ENCODE results near the gene TMEM11. TPM values are rescaled to one million over a fixed set of nuclear protein-coding genes. Genes with fewer than 3 reads are reported as not detected.
A peak's percentile ranks its signal among the peaks of the same experiment; 100 is the strongest.

TMEM11 gene
- total RNA-seq, 1 experiment from 2014 or later = 39.1 TPM

DNA sequence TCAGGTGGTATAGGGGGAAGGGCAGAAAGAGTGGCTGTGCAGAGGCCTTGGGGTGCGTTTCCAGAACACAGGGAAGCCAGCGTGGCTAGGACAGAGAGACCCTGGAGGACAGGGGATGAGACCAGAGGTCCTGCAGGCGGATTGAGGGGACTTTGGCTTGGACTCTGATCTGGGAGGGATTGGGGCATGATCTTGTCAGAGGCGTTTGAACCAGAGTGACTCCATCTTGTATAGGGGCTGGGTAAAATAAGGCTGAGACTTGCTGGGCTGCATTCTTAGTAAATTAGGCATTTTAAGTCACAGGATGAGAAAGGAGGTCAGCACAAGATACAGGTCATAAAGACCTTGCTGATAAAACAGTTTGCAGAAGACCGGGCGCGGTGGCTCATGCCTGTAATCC, 44.6 kb upstream of the TMEM11 start:
- H3K27me3 Mint-ChIP-seq (ENCODE audit: insufficient read depth, unreplicated experiment) = no peaks in the 10 kb centered on the region
- Histone ChIP-seq H3K4me1 (peaks cover 12% of the 10 kb centered on the region), H3K4me3 (ENCODE audit: low read depth, low read length) (no peak overlapping the region), H3K9me3 (no peaks in the 10 kb centered on the region), H3K36me3 (ENCODE audit: control insufficient read depth, insufficient read depth, low read length) (no peaks in the 10 kb centered on the region), H3K27me3 (replicated peaks; ENCODE audit: control insufficient read depth, insufficient read depth, low read length) (no peaks in the 10 kb centered on the region)
- no peak overlapping the region for H3K27ac Mint-ChIP-seq (ENCODE audit: unreplicated experiment)
- H3K9me3 Mint-ChIP-seq (ENCODE audit: unreplicated experiment) = no peaks in the 10 kb centered on the region
- intact Hi-C loops (cut with micrococcal nuclease; ENCODE audit: unreplicated experiment) = no loop called here
- peaks cover 16% of the 10 kb centered on the region for H3K4me1 Mint-ChIP-seq (ENCODE audit: low read depth, unreplicated experiment)
- TF ChIP-seq, protein P1, sequence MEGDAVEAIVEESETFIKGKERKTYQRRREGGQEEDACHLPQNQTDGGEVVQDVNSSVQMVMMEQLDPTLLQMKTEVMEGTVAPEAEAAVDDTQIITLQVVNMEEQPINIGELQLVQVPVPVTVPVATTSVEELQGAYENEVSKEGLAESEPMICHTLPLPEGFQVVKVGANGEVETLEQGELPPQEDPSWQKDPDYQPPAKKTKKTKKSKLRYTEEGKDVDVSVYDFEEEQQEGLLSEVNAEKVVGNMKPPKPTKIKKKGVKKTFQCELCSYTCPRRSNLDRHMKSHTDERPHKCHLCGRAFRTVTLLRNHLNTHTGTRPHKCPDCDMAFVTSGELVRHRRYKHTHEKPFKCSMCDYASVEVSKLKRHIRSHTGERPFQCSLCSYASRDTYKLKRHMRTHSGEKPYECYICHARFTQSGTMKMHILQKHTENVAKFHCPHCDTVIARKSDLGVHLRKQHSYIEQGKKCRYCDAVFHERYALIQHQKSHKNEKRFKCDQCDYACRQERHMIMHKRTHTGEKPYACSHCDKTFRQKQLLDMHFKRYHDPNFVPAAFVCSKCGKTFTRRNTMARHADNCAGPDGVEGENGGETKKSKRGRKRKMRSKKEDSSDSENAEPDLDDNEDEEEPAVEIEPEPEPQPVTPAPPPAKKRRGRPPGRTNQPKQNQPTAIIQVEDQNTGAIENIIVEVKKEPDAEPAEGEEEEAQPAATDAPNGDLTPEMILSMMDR (IDR thresholded peaks at IDR 0.05; ENCODE audit: insufficient read depth in 1 of 2, low read depth in 1 of 2, low read length in 1 of 2, severe bottlenecking in 1 of 2, unreplicated experiment in 1 of 2) = no peak
- peaks cover 4% of the 10 kb centered on the region for H3K36me3 Mint-ChIP-seq (ENCODE audit: insufficient read depth, unreplicated experiment)
- H3K4me3 Mint-ChIP-seq (ENCODE audit: unreplicated experiment) = no peak overlapping the region
- ChIA-PET CTCF (no interaction called here), POLR2A (no interaction called here)
- DNase-seq = peak; percentile 44 to 47
- BruUV-seq (replicated peaks) = no TSS peak

DNA sequence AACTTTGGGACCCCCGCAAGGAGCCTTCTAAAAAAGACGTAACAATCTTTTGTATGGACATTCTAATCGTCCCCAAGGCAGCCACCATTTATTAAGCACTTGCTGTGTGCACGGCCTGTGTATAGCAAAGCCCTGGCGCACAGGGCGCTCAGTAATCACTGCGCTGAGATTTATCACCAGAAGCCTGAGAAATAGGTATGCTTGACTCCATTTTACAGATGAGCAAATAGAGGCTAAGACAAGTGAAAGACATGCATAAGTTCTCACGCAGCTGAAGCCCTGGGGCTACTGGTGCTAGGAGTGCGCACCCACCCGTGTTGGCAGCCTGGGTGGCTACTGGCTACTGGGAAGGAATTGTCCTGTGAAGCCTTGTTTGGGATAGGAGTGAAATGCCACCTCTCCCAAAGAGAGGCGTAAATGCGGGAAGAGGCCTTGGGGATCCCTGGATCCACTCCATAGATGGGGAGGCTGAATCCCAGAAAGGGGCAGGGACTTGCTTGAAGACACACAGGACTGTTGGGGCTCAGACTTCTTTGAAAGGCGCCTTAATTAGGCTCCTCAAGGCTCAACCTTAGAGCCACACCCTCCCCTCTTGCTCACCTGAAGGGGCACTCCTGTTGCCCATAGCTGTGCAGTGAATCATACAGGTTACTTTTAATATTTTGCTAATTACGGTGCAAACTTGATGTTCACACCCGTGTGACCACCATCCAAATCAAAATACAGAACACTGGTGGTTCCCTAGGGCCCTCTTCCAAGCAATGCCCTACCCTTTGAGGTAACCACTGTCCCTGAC, 39.9 kb upstream of the TMEM11 start:
- H3K9me3 Mint-ChIP-seq (ENCODE audit: unreplicated experiment) = no peaks in the 10 kb centered on the region
- Histone ChIP-seq H3K4me1 (peaks cover 14% of the 10 kb centered on the region), H3K36me3 (ENCODE audit: control insufficient read depth, insufficient read depth, low read length) (no peaks in the 10 kb centered on the region), H3K4me3 (ENCODE audit: low read depth, low read length) (peak overlapping the region; percentile 64), H3K9me3 (no peaks in the 10 kb centered on the region), H3K27me3 (replicated peaks; ENCODE audit: control insufficient read depth, insufficient read depth, low read length) (no peaks in the 10 kb centered on the region)
- no peak overlapping the region for H3K27ac Mint-ChIP-seq (ENCODE audit: unreplicated experiment)
- peak overlapping the region; percentile 72 for H3K4me3 Mint-ChIP-seq (ENCODE audit: unreplicated experiment)
- no TSS peak for BruUV-seq (replicated peaks)
- POLR2A ChIA-PET = no interaction called here
- intact Hi-C loops (cut with micrococcal nuclease; ENCODE audit: unreplicated experiment) = loop anchor here (1.0 kb wide), 1 partner anchor 40 kb away; the partner anchor contains the start of gene TMEM11
- no peaks in the 10 kb centered on the region for H3K27me3 Mint-ChIP-seq (ENCODE audit: insufficient read depth, unreplicated experiment)
- peaks cover 4% of the 10 kb centered on the region for H3K36me3 Mint-ChIP-seq (ENCODE audit: insufficient read depth, unreplicated experiment)
- CTCF ChIA-PET = interaction anchor here (0.6 kb wide), 1 partner anchor 14 kb away, joined by 3 read pairs; no protein-coding TSS in a partner anchor
- no peak for DNase-seq
- peaks cover 22% of the 10 kb centered on the region for H3K4me1 Mint-ChIP-seq (ENCODE audit: low read depth, unreplicated experiment)
- TF ChIP-seq, protein P1 (IDR thresholded peaks at IDR 0.05; ENCODE audit: insufficient read depth in 1 of 2, low read depth in 1 of 2, low read length in 1 of 2, severe bottlenecking in 1 of 2, unreplicated experiment in 1 of 2) = no peak

DNA sequence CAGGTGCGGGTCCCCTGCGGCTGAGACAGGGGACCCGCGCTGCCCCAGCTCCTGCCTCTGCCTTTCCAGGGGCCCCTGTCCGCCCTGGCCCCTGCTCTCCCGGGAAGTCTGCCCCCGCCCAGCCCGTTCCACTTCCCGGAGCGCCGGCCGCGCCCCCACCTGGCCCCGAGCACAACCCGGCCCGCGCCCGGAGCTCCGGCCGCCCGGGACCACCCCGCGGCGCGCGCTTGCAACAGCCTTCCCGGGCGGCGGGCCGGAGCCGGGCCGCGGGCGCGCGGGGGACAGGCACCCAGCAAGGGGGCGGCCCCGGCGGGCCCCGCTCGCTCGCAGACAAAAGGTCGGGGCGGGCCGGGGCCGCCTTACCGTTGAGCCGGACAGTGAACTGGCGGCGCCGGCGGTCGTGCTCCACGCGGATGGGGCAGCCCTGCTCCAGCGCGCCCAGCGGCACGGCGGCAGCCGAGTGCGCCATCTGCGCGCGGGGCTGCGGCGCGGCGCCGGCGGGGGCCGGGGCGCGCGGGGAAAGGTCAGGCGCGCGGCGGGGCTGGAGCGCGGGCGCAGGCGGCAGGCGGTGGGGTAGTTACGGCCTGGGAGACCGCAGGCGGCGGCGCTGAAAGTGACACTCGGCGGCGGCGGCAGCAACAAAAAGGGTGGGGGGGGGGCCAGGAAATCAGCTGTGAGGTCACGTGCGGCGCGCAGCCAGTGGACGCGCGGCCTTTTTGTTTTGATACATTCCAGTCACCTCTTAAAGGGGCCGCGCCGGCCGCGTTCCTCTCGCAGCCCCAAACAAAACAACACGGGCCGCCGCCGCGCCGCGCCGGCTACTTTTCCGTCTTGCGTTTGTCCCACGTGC, 39.1 kb upstream of the TMEM11 start, which contains the start of gene NATD1:
NATD1 (minus strand) TSS at position 615 of the 850 bp plus-strand sequence; CDS start at position 469, 146 bp downstream.
- peak; percentile 78 to 79 for DNase-seq
- Mint-ChIP-seq H3K27me3 (ENCODE audit: insufficient read depth, unreplicated experiment) (no peaks in the 10 kb centered on the region), H3K9me3 (ENCODE audit: unreplicated experiment) (no peaks in the 10 kb centered on the region), H3K4me3 (ENCODE audit: unreplicated experiment) (peak within 1 kb of the TSS; percentile 72), H3K27ac (ENCODE audit: unreplicated experiment) (no peak within 1 kb of the TSS), H3K4me1 (ENCODE audit: low read depth, unreplicated experiment) (peaks cover 13% of the 10 kb centered on the region), H3K36me3 (ENCODE audit: insufficient read depth, unreplicated experiment) (peaks cover 4% of the 10 kb centered on the region)
- TF ChIP-seq, protein P1 (IDR thresholded peaks at IDR 0.05; ENCODE audit: insufficient read depth in 1 of 2, low read depth in 1 of 2, low read length in 1 of 2, severe bottlenecking in 1 of 2, unreplicated experiment in 1 of 2) = no peak
- POLR2A ChIA-PET = no interaction called here
- H3K36me3 ChIP-seq (ENCODE audit: control insufficient read depth, insufficient read depth, low read length) = no peaks in the 10 kb centered on the region
- intact Hi-C loops (cut with micrococcal nuclease; ENCODE audit: unreplicated experiment) = loop anchor here (1.0 kb wide), 1 partner anchor 39 kb away; the partner anchor contains the start of gene TMEM11
- peaks cover 8% of the 10 kb centered on the region; the same call in 1 of the 2 replicates for H3K4me1 ChIP-seq
- no peaks in the 10 kb centered on the region for H3K9me3 ChIP-seq
- BruUV-seq (replicated peaks) = no TSS peak
- CTCF ChIA-PET = interaction anchor here (0.6 kb wide), 1 partner anchor 13 kb away, joined by 3 read pairs; no protein-coding TSS in a partner anchor
- no peaks in the 10 kb centered on the region for H3K27me3 ChIP-seq (replicated peaks; ENCODE audit: control insufficient read depth, insufficient read depth, low read length)
- H3K4me3 ChIP-seq (ENCODE audit: low read depth, low read length) = peak within 1 kb of the TSS; percentile 64
